Right cardiac atrium (tissue), 5 donors: ENCODE data around the gene SPNS1. TPM values are rescaled to one million over a fixed set of nuclear protein-coding genes. Genes with fewer than 3 reads are reported as not detected.

Source experiments
- ATAC-seq, 2 donors: fragments of 200-7000 bp; cut with Tn5 transposase; one replicate each; pipeline versions ENCODE4 v1.8.0 to v1.9.1; 2020; ENCODE audit warnings: moderate library complexity in 2 of 2, mild to moderate bottlenecking in 1 of 2
- DNase-seq, 3 donors: peaks; one replicate each; pipeline ENCODE4 v3.0.0-alpha.2; 2020
- H3K27ac ChIP-seq: one replicate; pipeline ENCODE4 v1.5.1; 2013; ENCODE audit warnings: mild to moderate bottlenecking, low read length, control low read depth, moderate library complexity
- H3K27me3 ChIP-seq: one replicate; pipeline ENCODE4 v1.6.1; 2013; ENCODE audit not compliant: control insufficient read depth, insufficient read depth
- H3K4me1 ChIP-seq: one replicate; pipeline ENCODE4 v1.6.1; 2013; ENCODE audit warnings: low read length; ENCODE audit not compliant: control insufficient read depth, insufficient read depth
- H3K4me3 ChIP-seq: one replicate; pipeline ENCODE4 v1.5.1; 2013; ENCODE audit warnings: low read length, control low read depth
- H3K9me3 ChIP-seq: one replicate; pipeline ENCODE4 v1.6.1; 2013; ENCODE audit warnings: low read length; ENCODE audit not compliant: control insufficient read depth
- WGBS: extraction: QIAGEN DNeasy Blood & Tissue Kit; methylation state at CpG from one replicate; pipeline ENCODE4 v1.1.7; 2013; 5-methylcytosine and 5-hydroxymethylcytosine counted together
- intact Hi-C, 4 donors: fragments of 100-400 bp; cut with DNase I; formaldehyde crosslinking; loops; one replicate each; pipeline versions ENCODE4 v1.11.0 to v1.14.0; 2022 to 2023
- polyA plus RNA-seq: library from polyadenylated mRNA; stranded (reverse); fragments of 200-250 nt; gene quantifications from one replicate; pipeline ENCODE4 v1.2.3, GENCODE V29; 2013
- total RNA-seq, 4 donors: library from RNA; stranded (reverse); fragmentation: NEBNext Ultra II Directional; extraction: Animal tissue kit (Norgen Biotek cat#: 25700); gene quantifications; one replicate each; pipeline ENCODE4 v1.2.1, GENCODE V29; 2021
- donor health status: healthy with polysubstance abuse.
- donor health status: DM: no; HTN: yes; CAD: no.
- donor health status: DM: no; HTN: no; CAD: no.
- donor health status: DM: no; HTN: yes; CAD: no; lungs with severe emphysema.
- donor health status: DM: yes; HTN: yes; CAD: no.

The SPNS1 gene
- total and polyA plus RNA-seq, 5 donors, result 16.1 to 19.5 (median 16.7) TPM

DNA sequence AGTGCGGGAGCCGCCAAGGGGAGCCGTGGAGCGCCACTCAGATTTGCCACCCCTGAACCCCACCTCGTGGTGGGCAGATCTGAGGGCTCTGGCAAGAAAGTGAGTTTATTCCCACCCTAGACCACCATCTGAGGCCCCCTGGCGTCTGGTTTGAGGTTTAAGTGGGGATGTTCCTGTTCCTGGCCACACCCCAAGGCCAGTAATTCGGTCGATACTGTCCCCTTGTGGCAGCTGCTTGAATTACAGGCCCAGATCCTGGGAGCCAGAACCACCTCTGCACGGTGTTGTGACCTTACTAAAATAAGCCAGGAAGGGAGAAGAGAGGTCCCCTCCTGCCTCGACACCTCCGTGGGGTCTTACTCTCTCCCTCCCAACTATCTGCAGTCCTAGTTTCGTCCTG, 6.9 kb downstream of the SPNS1 start:
- Histone ChIP-seq H3K27me3 (no peaks in the 10 kb centered on the region), H3K27ac (no peak overlapping the region), H3K4me3 (no peak overlapping the region), H3K9me3 (no peaks in the 10 kb centered on the region), H3K4me1 (no peaks in the 10 kb centered on the region)
- WGBS, result 84% methylated on average over 12 of the region's 12 CpGs
- DNase-seq (peak in 1 of 3 donors; percentile 43), ATAC-seq (no peak)
- intact Hi-C loops, result no loop called here

DNA sequence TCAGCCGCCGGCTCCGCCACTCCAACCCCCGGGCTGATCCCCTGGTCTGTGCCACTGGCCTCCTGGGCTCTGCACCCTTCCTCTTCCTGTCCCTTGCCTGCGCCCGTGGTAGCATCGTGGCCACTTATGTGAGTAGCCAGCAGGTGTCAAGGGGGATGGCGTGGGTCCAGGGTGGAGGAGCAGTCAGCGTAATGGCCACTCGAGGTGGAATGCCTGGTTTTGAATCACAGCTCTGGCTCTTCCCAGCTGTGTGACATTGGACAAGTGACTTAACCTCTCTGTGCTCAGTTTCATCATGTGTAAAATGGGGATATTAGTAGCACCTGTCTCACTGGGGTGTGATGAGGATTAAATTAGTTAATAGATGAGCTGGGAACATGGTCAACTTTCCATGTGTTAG, 7.8 kb downstream of the SPNS1 start:
- intact Hi-C loops, result no loop called here
- WGBS, result 95% methylated on average over 10 of the region's 10 CpGs
- H3K9me3 ChIP-seq, result no peaks in the 10 kb centered on the region
- H3K27me3 ChIP-seq, result no peaks in the 10 kb centered on the region
- H3K4me1 ChIP-seq, result no peaks in the 10 kb centered on the region
- no peak overlapping the region for H3K27ac ChIP-seq
- ATAC-seq (no peak), DNase-seq (peak in 1 of 3 donors; percentile 52)
- no peak overlapping the region for H3K4me3 ChIP-seq

DNA sequence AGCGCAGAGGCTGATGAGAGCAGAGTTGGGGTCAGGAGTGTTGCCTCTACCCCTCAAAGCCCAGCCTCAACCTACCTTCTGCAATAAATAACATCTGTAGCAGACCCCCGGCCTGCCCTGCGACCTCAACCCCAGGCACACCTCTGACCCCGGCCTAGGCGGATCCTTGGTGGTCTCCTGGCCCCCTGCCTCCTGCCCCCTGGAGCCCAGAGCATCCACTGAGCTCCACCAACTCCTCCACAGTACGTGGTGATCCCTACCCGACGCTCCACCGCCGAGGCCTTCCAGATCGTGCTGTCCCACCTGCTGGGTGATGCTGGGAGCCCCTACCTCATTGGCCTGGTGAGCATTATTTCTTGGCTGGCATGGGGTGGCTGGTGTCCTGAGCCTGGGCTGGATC, 8.4 kb downstream of the SPNS1 start:
- H3K4me3 ChIP-seq, result no peak overlapping the region
- H3K27me3 ChIP-seq, result no peaks in the 10 kb centered on the region
- ATAC-seq, result no peak
- no peaks in the 10 kb centered on the region for H3K9me3 ChIP-seq
- 96% methylated on average over 11 of the region's 11 CpGs for WGBS
- no peaks in the 10 kb centered on the region for H3K4me1 ChIP-seq
- peak in 1 of 3 donors; percentile 40 for DNase-seq
- intact Hi-C loops, result no loop called here
- H3K27ac ChIP-seq, result no peak overlapping the region

DNA sequence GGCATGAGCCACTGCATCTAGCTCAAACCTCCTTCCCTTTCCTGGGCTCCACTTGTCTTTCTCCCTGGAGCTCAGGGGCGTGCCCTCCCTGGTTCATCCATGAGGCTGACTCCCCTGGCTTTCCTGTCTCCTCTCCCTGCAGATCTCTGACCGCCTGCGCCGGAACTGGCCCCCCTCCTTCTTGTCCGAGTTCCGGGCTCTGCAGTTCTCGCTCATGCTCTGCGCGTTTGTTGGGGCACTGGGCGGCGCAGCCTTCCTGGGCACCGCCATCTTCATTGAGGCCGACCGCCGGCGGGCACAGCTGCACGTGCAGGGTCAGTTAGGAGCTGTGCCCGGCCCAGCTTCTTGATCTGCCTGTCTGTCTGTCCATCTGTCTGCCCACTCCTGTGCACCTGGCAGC, 9.1 kb downstream of the SPNS1 start:
- intact Hi-C loops, result no loop called here
- WGBS, result 92% methylated on average over 18 of the region's 18 CpGs
- no peak overlapping the region for H3K27ac ChIP-seq
- ATAC-seq, result no peak
- no peaks in the 10 kb centered on the region for H3K4me1 ChIP-seq
- no peaks in the 10 kb centered on the region for H3K9me3 ChIP-seq
- H3K4me3 ChIP-seq, result no peak overlapping the region
- no peaks in the 10 kb centered on the region for H3K27me3 ChIP-seq
- DNase-seq, result no peak

DNA sequence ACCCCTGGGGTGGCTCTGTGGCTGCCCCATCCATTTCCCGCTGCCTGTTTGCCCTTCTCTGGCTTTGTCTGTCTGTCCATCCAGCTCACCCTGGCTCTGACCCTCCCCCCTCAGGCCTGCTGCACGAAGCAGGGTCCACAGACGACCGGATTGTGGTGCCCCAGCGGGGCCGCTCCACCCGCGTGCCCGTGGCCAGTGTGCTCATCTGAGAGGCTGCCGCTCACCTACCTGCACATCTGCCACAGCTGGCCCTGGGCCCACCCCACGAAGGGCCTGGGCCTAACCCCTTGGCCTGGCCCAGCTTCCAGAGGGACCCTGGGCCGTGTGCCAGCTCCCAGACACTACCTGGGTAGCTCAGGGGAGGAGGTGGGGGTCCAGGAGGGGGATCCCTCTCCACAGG, 9.5 kb downstream of the SPNS1 start:
- Histone ChIP-seq H3K4me1 (no peaks in the 10 kb centered on the region), H3K27me3 (no peaks in the 10 kb centered on the region), H3K27ac (no peak overlapping the region), H3K4me3 (no peak overlapping the region), H3K9me3 (no peaks in the 10 kb centered on the region)
- 83% methylated on average over 12 of the region's 12 CpGs for WGBS
- intact Hi-C loops, result no loop called here
- no peak for DNase-seq
- no peak for ATAC-seq

DNA sequence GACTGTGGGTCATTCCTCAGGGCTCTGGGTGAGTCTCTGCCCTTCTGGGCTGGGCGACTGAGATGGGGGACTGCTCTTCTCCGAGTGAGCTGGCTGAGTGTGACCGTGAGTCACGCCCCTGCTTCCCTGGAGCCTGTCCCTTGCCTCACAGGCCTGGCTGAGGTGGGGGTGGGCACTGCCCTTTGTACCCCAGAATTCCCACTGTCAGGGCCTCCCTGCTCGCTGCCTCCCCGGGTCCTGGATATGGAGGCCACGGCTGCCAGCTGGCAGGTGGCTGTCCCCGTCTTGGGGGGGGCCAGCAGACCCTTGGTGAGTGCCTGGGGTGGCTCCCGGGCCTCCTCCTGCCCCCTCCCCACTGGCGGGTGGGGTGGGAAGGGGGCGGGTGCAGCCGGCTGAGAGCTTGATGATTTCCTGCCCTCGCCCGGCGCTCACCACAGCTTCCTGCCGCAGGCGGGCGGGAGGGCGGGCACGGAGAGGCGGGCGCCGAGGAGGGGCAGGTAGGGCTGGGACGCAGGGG, 10.1 kb downstream of the SPNS1 start, which contains the start of gene LAT:
Gene LAT, plus strand, starts transcription at position 434 of the 517 bp plus-strand sequence. CDS start 366 bp downstream, outside the sequence.
- 62% methylated on average over 24 of the region's 24 CpGs for WGBS
- Histone ChIP-seq H3K27ac (no peak within 1 kb of the TSS), H3K9me3 (no peaks in the 10 kb centered on the region), H3K4me3 (no peak within 1 kb of the TSS), H3K27me3 (no peaks in the 10 kb centered on the region), H3K4me1 (no peaks in the 10 kb centered on the region)
- DNase-seq, result peak in 2 of 3 donors; percentile 68 to 74
- ATAC-seq, result peak; percentile 3 to 28
- intact Hi-C loops, result no loop called here

DNA sequence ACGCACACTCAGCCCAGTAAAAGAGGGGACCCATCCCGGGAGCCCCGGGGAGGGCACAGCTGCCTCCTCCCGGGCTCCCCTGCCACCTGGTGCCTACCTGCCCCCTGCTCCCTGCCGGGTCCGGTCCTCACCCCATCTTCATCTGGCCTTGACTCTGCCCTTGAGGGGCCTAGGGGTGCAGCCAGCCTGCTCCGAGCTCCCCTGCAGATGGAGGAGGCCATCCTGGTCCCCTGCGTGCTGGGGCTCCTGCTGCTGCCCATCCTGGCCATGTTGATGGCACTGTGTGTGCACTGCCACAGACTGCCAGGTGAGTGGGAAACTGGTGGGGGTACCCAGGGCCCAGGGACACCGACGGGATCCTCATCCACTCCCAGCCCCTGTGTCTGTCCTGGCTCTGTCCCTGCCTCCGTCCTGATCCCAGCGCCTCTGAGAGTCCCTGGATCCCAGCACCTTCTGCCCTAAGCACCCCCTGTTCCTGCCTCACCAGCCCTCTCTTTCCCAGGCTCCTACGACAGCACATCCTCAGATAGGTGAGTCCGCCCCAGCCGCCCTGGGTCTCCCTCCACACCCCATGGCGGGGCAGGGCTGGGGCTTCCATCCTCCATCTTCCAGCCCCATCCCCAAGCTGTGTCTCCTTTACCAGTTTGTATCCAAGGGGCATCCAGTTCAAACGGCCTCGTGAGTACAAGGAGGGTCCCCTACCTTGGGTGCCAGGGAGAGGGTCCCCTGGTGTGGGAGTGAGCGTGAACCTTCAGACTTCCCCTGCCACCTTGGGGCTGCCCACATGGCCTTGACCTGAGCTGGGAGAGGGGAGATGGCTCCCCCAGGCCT, 10.8 kb downstream of the SPNS1 start:
- Histone ChIP-seq H3K4me1 (no peaks in the 10 kb centered on the region), H3K27ac (no peak overlapping the region), H3K9me3 (no peaks in the 10 kb centered on the region), H3K27me3 (no peaks in the 10 kb centered on the region), H3K4me3 (no peak overlapping the region)
- intact Hi-C loops, result no loop called here
- DNase-seq, result no peak
- peak in 1 of 2 donors; percentile 6 for ATAC-seq
- WGBS, result 86% methylated on average over 19 of the region's 19 CpGs

DNA sequence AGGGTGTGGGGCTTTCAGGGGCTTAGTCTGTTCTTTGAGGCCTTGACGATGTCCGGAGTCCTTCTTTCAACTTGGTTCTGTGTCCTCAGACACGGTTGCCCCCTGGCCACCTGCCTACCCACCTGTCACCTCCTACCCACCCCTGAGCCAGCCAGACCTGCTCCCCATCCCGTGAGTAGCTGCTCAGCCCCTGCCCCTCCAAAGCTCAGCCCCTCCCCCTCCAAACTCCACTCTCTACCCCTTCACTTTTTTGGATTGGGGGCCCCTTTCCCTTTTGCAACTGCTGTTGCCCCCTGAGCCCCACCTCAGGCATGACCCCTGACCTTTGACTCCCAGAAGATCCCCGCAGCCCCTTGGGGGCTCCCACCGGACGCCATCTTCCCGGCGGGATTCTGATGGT, 11.5 kb downstream of the SPNS1 start:
- no peaks in the 10 kb centered on the region for H3K4me1 ChIP-seq
- no peak overlapping the region for H3K27ac ChIP-seq
- no peak for DNase-seq
- H3K4me3 ChIP-seq, result no peak overlapping the region
- no peak for ATAC-seq
- H3K27me3 ChIP-seq, result no peaks in the 10 kb centered on the region
- no peaks in the 10 kb centered on the region for H3K9me3 ChIP-seq
- intact Hi-C loops, result no loop called here
- WGBS, result 95% methylated on average over 9 of the region's 9 CpGs

DNA sequence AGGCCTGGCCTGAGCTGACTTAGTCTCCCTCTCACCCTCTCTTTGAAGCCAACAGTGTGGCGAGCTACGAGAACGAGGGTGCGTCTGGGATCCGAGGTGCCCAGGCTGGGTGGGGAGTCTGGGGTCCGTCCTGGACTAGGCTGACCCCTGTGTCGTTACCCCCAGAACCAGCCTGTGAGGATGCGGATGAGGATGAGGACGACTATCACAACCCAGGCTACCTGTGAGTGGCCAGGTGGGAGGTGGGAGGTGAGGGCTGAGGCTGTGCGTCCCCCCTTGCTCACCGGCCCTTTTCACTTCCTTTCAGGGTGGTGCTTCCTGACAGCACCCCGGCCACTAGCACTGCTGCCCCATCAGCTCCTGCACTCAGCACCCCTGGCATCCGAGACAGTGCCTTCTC, 11.9 kb downstream of the SPNS1 start:
- Histone ChIP-seq H3K4me3 (no peak overlapping the region), H3K9me3 (no peaks in the 10 kb centered on the region), H3K27ac (no peak overlapping the region), H3K27me3 (no peaks in the 10 kb centered on the region), H3K4me1 (no peaks in the 10 kb centered on the region)
- intact Hi-C loops, result no loop called here
- WGBS, result 96% methylated on average over 13 of the region's 13 CpGs
- DNase-seq, result no peak
- ATAC-seq, result no peak

DNA sequence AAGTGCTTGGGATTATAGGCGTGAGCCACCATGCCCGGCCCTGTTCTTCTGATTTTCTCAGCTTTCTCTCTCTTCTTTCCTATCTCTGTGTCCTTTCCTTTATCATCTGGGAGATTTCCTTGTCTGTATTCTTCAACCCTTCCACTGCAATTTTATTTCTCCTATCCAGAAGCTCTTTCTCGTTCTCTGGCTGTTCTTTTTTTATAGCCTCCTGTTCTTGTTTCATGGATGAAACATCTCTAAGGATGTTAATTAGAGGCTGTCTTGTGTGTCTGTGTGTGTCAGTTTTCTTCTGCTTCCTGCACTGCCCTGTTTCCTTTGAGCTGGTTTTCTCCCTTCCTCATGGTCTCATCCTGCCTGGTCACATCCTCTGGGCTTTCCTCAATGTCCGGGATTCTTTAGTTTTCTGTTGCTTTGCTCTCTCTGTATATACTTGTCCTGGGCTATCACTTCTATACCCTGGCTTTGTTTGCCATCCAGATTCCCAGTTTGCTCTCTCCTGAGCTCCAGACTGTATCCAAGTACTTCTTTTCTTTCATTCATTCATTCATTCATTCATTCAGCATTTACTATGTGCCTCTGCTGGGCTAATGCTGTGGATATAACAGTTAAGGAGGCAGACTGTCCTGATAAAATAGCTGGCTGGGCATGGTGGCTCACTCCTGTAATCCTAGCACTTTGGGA, 12.7 kb downstream of the SPNS1 start:
- 96% methylated on average over 4 of the region's 4 CpGs for WGBS
- H3K27me3 ChIP-seq, result no peaks in the 10 kb centered on the region
- no peaks in the 10 kb centered on the region for H3K9me3 ChIP-seq
- ATAC-seq (no peak), DNase-seq (peak in 1 of 3 donors; percentile 1)
- no peaks in the 10 kb centered on the region for H3K4me1 ChIP-seq
- H3K27ac ChIP-seq, result no peak overlapping the region
- intact Hi-C loops, result no loop called here
- no peak overlapping the region for H3K4me3 ChIP-seq

DNA sequence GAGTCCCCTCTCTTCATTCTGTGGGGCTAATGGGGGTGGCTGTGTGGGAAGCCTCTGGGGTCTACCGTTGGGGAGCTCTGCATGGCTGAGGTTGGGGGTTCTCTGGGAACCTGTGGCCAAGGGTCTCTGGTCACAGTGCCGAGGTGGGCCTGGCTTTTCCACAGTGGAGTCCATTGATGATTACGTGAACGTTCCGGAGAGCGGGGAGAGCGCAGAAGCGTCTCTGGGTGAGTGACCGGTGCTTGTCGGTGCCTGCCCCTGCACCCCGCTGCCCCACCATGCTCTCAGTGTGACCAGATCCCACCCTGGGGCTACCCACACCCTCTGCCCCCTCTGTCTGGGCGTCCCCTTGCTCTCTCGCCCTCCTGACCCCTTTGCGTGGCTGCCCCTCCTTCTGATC, 14.8 kb downstream of the SPNS1 start:
- ATAC-seq, result no peak
- DNase-seq, result peak in 1 of 3 donors; percentile 13
- intact Hi-C loops, result no loop called here
- WGBS, result 95% methylated on average over 14 of the region's 14 CpGs
- Histone ChIP-seq H3K4me3 (no peak overlapping the region), H3K27me3 (no peaks in the 10 kb centered on the region), H3K4me1 (no peaks in the 10 kb centered on the region), H3K9me3 (no peaks in the 10 kb centered on the region), H3K27ac (no peak overlapping the region)
